ENCODE results near the gene FAM131A. TPM values are rescaled to one million over a fixed set of nuclear protein-coding genes. Genes with fewer than 3 reads are reported as not detected.

The FAM131A gene
- total and polyA plus RNA-seq, 10 of the 15 experiments (the other 5 are each of a cell fraction or from before 2014, with no cell fraction given): 0.31 to 4.5 (median 1.5) TPM

- TF ChIP-seq HCFC1 (IDR thresholded peaks at IDR 0.05; ENCODE audit: low read length) (no peak), ZNF207 (IDR thresholded peaks at IDR 0.05; ENCODE audit: borderline replicate concordance) (no peak), POLR2AphosphoS2 (IDR thresholded peaks at IDR 0.05; ENCODE audit: low read depth, low read length) (no peak), ATF7 (IDR thresholded peaks at IDR 0.05; ENCODE audit: low read depth) (no peak), ZBED1 (IDR thresholded peaks at IDR 0.05; ENCODE audit: borderline replicate concordance) (no peak), E2F4 (IDR thresholded peaks at IDR 0.05; ENCODE audit: low read depth, low read length) (no peak)
Observed at GRCh38 chr3:184320104-184320445, 17.3 kb upstream of the FAM131A start (continued).

- Histone ChIP-seq H3K4me3 (no peak overlapping the region), H3K9me3 (replicated peaks; ENCODE audit: control insufficient read depth, insufficient read depth, low read length) (no peaks in the 10 kb centered on the region), H3K4me2 (ENCODE audit: control insufficient read depth, insufficient read depth) (no peak overlapping the region), H3K36me3 (ENCODE audit: control insufficient read depth in 2 of 2, insufficient read depth in 2 of 2, low read length in 1 of 2) (peaks cover 63 to 75% of the 10 kb centered on the region in 2 experiments), H3K27ac (ENCODE audit: control insufficient read depth, insufficient read depth) (no peak overlapping the region), H3K9ac (ENCODE audit: control insufficient read depth, insufficient read depth, low read length) (no peak overlapping the region), H3K4me1 (ENCODE audit: control insufficient read depth, insufficient read depth, low read length) (peaks cover under 1% of the 10 kb centered on the region; the same call in 1 of the 2 replicates), H2AFZ (ENCODE audit: control insufficient read depth, low read depth, low read length) (no peak overlapping the region), H3K27me3 (replicated peaks in 1 of 2; ENCODE audit: control insufficient read depth in 2 of 2, insufficient read depth in 2 of 2, low read length in 1 of 2) (no peaks in the 10 kb centered on the region), H3K79me2 (ENCODE audit: control insufficient read depth, insufficient read depth, low read length) (peaks cover 37% of the 10 kb centered on the region), H4K20me1 (ENCODE audit: control insufficient read depth, insufficient read depth) (peaks cover 5% of the 10 kb centered on the region)
- intact Hi-C loops (cut with micrococcal nuclease; ENCODE audit: unreplicated experiment): no loop called here
- POLR2A ChIA-PET: no interaction called here
- FAIRE-seq (no peak), ATAC-seq (no peak), DNase-seq (ENCODE audit: low read depth, low spot score) (no peak)
- in situ Hi-C loops (cut with MboI): no loop called here
- TF ChIP-seq POLR2A (IDR thresholded peaks at IDR 0.05; ENCODE audit: low read depth, low read length) (peak; percentile 51), POLR2AphosphoS5 (IDR thresholded peaks at IDR 0.05; ENCODE audit: low read length) (0 out of 2 replicates have a peak, but pooled peaks have one; percentile 8), CBX5 (IDR thresholded peaks at IDR 0.05; ENCODE audit: low read depth) (no peak)
- CTCF ChIA-PET: no interaction called here
- 97% methylated on average over 5 of the region's 5 CpGs for WGBS (ENCODE audit: insufficient coverage, insufficient replicate concordance, low lambda C conversion rate, missing lambda C conversion rate)
- SMC1A ChIA-PET (ENCODE audit: uncharacterized antibody, unreplicated experiment): no interaction called here
- RAD21 ChIA-PET (ENCODE audit: unreplicated experiment): no interaction called here
- no TSS peak for BruUV-seq (replicated peaks)
Observed at GRCh38 chr3:184321666-184322065, 15.7 kb upstream of the FAM131A start.
